ENCODE data around the gene ALDH5A1.

ALDH5A1 gene

DNA sequence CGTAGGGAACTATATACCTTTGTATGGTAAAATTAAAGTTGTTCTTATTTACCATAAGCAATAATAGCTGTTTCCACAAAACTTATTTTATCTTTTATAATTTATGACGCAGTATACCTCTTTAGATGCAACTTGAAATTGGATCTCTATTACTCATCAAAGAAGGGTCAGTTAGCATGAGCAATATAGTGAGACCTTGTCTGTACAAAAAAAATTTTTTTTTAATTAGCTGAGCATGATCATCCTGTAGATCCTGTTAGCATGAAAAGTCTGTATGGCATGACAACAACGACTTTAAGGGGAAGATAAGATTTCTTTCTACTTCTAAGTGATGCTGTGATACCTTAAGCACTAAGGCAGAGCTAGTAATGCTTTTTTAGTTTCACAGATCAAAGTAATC, 5.9 kb downstream of the ALDH5A1 start:
- no peak overlapping the region for H2AK5ac ChIP-seq (ENCODE audit: low read length)
- no peak overlapping the region for H4K8ac ChIP-seq (ENCODE audit: low read depth, low read length)

DNA sequence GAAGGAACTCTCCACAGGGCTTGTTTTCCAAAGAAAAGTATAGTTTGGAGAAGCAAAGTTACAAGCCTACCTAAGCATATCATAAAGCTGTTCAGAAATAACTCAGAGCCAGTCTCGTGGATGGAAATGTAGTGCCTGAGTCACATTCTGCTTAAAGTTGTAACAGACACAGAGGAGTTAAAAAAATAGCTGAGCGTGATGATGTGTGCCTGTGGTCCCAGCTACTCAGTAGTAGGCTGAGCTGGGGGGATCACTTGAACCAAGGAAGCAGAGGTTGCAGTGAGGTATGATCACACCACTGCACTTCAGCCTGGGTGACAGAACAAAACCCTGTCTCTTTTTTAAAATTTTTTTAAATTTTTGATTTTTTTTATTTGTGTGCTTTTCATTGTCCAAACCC, 6.6 kb downstream of the ALDH5A1 start:
- Histone ChIP-seq H3K4me1 (ENCODE audit: control insufficient read depth, low read depth, low read length) (no peaks in the 10 kb centered on the region), H4K8ac (ENCODE audit: low read depth, low read length) (no peak overlapping the region), H3K56ac (ENCODE audit: low read length) (no peak overlapping the region), H3K79me1 (ENCODE audit: low read length) (no peaks in the 10 kb centered on the region), H3K23ac (ENCODE audit: low read length) (no peak overlapping the region), H3K36me3 (ENCODE audit: control insufficient read depth, insufficient read depth, low read length) (no peaks in the 10 kb centered on the region), H3K4ac (ENCODE audit: low read depth, low read length) (no peak overlapping the region), H2AK5ac (ENCODE audit: low read length) (no peak overlapping the region), H3K9ac (ENCODE audit: low read length) (no peak overlapping the region), H2BK120ac (ENCODE audit: low read depth, low read length) (no peak overlapping the region), H4K5ac (ENCODE audit: low read length) (no peak overlapping the region), H3K4me2 (ENCODE audit: low read length) (no peak overlapping the region), H3K4me3 (ENCODE audit: low read length) (no peak overlapping the region), H3K27ac (ENCODE audit: low read depth, low read length) (no peak overlapping the region), H3K79me2 (ENCODE audit: control insufficient read depth, insufficient read depth, low read length) (no peaks in the 10 kb centered on the region), H2BK5ac (ENCODE audit: low read length) (no peak overlapping the region), H2BK15ac (replicated peaks; ENCODE audit: low read depth) (no peak overlapping the region), H3K18ac (ENCODE audit: low read length) (no peak overlapping the region), H3K27me3 (ENCODE audit: insufficient read depth, low read length, poor library complexity) (no peaks in the 10 kb centered on the region)
- DNase-seq: no peak
- no CpG with 5 or more reads among the region's 2 CpGs for WGBS (ENCODE audit: extremely low coverage, insufficient coverage, low lambda C conversion rate)

More for the DNA sequence above, 5.9 kb downstream of the ALDH5A1 start:
- Histone ChIP-seq H4K5ac (ENCODE audit: low read length) (no peak overlapping the region), H3K4me1 (ENCODE audit: control insufficient read depth, low read depth, low read length) (no peaks in the 10 kb centered on the region), H3K36me3 (ENCODE audit: control insufficient read depth, insufficient read depth, low read length) (no peaks in the 10 kb centered on the region), H2BK15ac (replicated peaks; ENCODE audit: low read depth) (no peak overlapping the region), H3K9ac (ENCODE audit: low read length) (no peak overlapping the region), H3K18ac (ENCODE audit: low read length) (no peak overlapping the region), H2BK5ac (ENCODE audit: low read length) (no peak overlapping the region), H3K27me3 (ENCODE audit: insufficient read depth, low read length, poor library complexity) (no peaks in the 10 kb centered on the region), H3K56ac (ENCODE audit: low read length) (no peak overlapping the region), H3K79me1 (ENCODE audit: low read length) (no peaks in the 10 kb centered on the region), H3K4me2 (ENCODE audit: low read length) (no peak overlapping the region), H3K27ac (ENCODE audit: low read depth, low read length) (no peak overlapping the region), H3K4ac (ENCODE audit: low read depth, low read length) (no peak overlapping the region), H3K23ac (ENCODE audit: low read length) (no peak overlapping the region), H2BK120ac (ENCODE audit: low read depth, low read length) (no peak overlapping the region), H3K79me2 (ENCODE audit: control insufficient read depth, insufficient read depth, low read length) (no peaks in the 10 kb centered on the region), H3K4me3 (ENCODE audit: low read length) (no peak overlapping the region)
- no peak for DNase-seq
- no CpG with 5 or more reads among the region's 3 CpGs for WGBS (ENCODE audit: extremely low coverage, insufficient coverage, low lambda C conversion rate)

DNA sequence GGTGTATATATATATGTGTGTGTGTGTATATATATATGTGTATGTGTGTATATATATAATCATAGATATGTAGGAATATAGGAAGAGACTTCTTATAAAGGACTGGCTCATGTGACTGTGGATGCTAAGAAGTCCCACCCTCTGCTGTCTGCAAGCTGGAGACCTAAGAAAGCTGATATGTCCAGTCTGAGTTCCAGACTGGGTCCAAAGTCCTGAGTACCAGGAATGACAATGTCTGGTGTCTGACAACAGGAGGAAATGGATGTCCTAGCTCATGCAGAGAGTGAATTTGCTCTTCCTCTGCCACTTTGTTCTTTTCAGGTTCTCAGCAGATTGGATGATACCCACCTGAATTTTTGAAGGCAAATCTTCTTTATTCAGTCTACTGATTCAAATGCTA, 7.1 kb downstream of the ALDH5A1 start:
- Histone ChIP-seq H2BK5ac (ENCODE audit: low read length) (no peak overlapping the region), H2BK120ac (ENCODE audit: low read depth, low read length) (no peak overlapping the region), H3K56ac (ENCODE audit: low read length) (no peak overlapping the region), H2AK5ac (ENCODE audit: low read length) (no peak overlapping the region), H3K4me2 (ENCODE audit: low read length) (no peak overlapping the region), H3K36me3 (ENCODE audit: control insufficient read depth, insufficient read depth, low read length) (no peaks in the 10 kb centered on the region), H3K4me3 (ENCODE audit: low read length) (no peak overlapping the region), H4K5ac (ENCODE audit: low read length) (no peak overlapping the region), H3K79me1 (ENCODE audit: low read length) (no peaks in the 10 kb centered on the region), H3K4ac (ENCODE audit: low read depth, low read length) (no peak overlapping the region), H3K4me1 (ENCODE audit: control insufficient read depth, low read depth, low read length) (no peaks in the 10 kb centered on the region), H3K27me3 (ENCODE audit: insufficient read depth, low read length, poor library complexity) (no peaks in the 10 kb centered on the region), H4K8ac (ENCODE audit: low read depth, low read length) (no peak overlapping the region), H3K18ac (ENCODE audit: low read length) (no peak overlapping the region), H3K9ac (ENCODE audit: low read length) (no peak overlapping the region), H3K23ac (ENCODE audit: low read length) (no peak overlapping the region), H3K79me2 (ENCODE audit: control insufficient read depth, insufficient read depth, low read length) (no peaks in the 10 kb centered on the region), H3K27ac (ENCODE audit: low read depth, low read length) (no peak overlapping the region), H2BK15ac (replicated peaks; ENCODE audit: low read depth) (no peak overlapping the region)
- no peak for DNase-seq

DNA sequence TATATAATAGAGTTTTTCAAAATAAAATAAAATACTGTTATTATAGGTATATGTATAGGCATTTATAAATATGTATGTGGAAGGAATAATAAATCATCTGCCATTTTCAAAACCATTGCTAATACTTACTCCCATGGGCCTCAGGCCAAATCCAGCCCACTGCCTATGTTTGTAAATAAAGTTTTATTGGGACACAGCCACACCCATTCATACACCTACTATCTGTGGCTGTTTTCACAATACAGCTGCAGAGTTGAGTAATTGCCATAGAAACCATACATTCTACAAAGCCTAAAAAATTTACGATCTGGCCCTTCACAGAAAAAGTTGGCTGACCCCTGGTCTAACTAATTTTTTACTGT, 9.5 kb downstream of the ALDH5A1 start:
- Histone ChIP-seq H3K79me2 (ENCODE audit: control insufficient read depth, insufficient read depth, low read length) (no peaks in the 10 kb centered on the region), H3K18ac (ENCODE audit: low read length) (no peak overlapping the region), H3K27ac (ENCODE audit: low read depth, low read length) (no peak overlapping the region), H3K4ac (ENCODE audit: low read depth, low read length) (no peak overlapping the region), H3K4me3 (ENCODE audit: low read length) (no peak overlapping the region), H3K36me3 (ENCODE audit: control insufficient read depth, insufficient read depth, low read length) (no peaks in the 10 kb centered on the region), H3K4me1 (ENCODE audit: control insufficient read depth, low read depth, low read length) (no peaks in the 10 kb centered on the region), H3K79me1 (ENCODE audit: low read length) (no peaks in the 10 kb centered on the region), H4K8ac (ENCODE audit: low read depth, low read length) (no peak overlapping the region), H3K23ac (ENCODE audit: low read length) (no peak overlapping the region), H3K27me3 (ENCODE audit: insufficient read depth, low read length, poor library complexity) (no peaks in the 10 kb centered on the region), H3K56ac (ENCODE audit: low read length) (no peak overlapping the region), H2BK5ac (ENCODE audit: low read length) (no peak overlapping the region), H2BK120ac (ENCODE audit: low read depth, low read length) (no peak overlapping the region), H3K4me2 (ENCODE audit: low read length) (no peak overlapping the region), H3K9ac (ENCODE audit: low read length) (no peak overlapping the region), H4K5ac (ENCODE audit: low read length) (no peak overlapping the region), H2BK15ac (replicated peaks; ENCODE audit: low read depth) (no peak overlapping the region), H2AK5ac (ENCODE audit: low read length) (no peak overlapping the region)
- WGBS (ENCODE audit: extremely low coverage, insufficient coverage, low lambda C conversion rate): no CpG with 5 or more reads among the region's 1 CpG
- DNase-seq: no peak

DNA sequence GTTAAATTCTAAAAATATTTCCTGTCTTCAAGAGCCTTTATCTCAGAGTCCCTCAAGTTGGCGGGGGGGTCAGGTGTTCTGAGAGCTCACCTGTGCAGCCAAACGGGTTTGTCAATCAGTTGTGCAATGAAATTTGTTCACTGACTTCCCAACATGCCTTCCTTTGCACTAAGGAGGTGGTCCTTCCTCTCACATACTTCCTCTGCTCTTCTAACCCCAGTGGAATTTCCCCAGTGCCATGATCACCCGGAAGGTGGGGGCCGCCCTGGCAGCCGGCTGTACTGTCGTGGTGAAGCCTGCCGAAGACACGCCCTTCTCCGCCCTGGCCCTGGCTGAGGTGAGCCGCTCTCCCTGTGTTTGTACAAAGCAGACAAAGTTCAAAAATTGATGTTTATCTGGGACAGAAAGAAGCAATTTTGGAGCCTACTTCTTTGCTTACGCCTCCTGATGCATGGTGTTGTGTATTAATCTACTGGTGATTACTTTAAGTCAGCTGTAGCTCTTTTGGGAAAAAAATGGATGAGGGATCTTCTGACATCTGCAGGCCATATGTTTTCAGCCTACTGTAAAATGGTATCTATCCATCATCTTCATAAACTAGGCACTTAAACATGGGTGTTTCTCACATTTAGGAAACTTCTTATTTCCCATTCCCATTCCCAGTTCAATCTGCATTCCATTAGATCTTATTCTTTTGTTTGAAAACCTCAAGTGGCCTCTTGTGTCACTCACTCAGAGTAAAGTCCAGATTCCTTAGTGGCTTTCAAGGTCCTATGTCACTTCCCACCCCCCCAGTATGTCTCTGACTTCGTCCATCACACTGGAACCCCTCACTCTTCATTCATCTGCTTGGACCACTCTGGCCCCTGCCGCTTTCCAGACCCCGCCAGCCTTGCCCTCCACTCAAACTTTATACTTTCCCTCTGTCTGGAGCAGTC, 10.1 kb downstream of the ALDH5A1 start:
- Histone ChIP-seq H3K27ac (ENCODE audit: low read depth, low read length) (no peak overlapping the region), H2BK15ac (replicated peaks; ENCODE audit: low read depth) (no peak overlapping the region), H3K4me1 (ENCODE audit: control insufficient read depth, low read depth, low read length) (no peaks in the 10 kb centered on the region), H4K8ac (ENCODE audit: low read depth, low read length) (no peak overlapping the region), H3K4ac (ENCODE audit: low read depth, low read length) (no peak overlapping the region), H3K27me3 (ENCODE audit: insufficient read depth, low read length, poor library complexity) (no peaks in the 10 kb centered on the region), H3K9ac (ENCODE audit: low read length) (no peak overlapping the region), H3K56ac (ENCODE audit: low read length) (no peak overlapping the region), H3K79me2 (ENCODE audit: control insufficient read depth, insufficient read depth, low read length) (no peaks in the 10 kb centered on the region), H2BK5ac (ENCODE audit: low read length) (no peak overlapping the region), H3K18ac (ENCODE audit: low read length) (no peak overlapping the region), H3K4me3 (ENCODE audit: low read length) (no peak overlapping the region), H3K79me1 (ENCODE audit: low read length) (no peaks in the 10 kb centered on the region), H4K5ac (ENCODE audit: low read length) (no peak overlapping the region), H3K4me2 (ENCODE audit: low read length) (no peak overlapping the region), H3K23ac (ENCODE audit: low read length) (no peak overlapping the region), H2BK120ac (ENCODE audit: low read depth, low read length) (no peak overlapping the region), H2AK5ac (ENCODE audit: low read length) (no peak overlapping the region), H3K36me3 (ENCODE audit: control insufficient read depth, insufficient read depth, low read length) (no peaks in the 10 kb centered on the region)
- DNase-seq: no peak
- no CpG with 5 or more reads among the region's 14 CpGs for WGBS (ENCODE audit: extremely low coverage, insufficient coverage, low lambda C conversion rate)

All from mesendoderm (in vitro differentiated cells).